ENCODE data around the gene PRR5.

DNA sequence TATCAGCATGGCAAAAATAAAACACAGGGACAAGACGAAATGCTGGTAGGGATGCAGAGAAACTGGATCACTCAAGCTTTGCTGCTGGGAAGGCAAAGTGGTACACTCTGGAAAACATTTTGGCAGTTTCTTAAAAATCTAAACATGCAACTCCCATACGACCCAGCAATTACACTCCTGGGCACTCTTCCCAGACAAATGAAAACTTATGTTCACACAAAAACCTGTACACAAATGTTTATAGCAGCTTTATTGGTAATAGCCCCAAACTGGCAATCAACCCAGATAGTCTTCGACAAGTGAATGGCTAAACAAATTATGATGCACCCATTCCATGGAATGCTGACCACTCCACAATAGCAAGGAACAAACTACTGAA, 35.8 kb upstream of the PRR5 start:
- TF ChIP-seq, protein P1, sequence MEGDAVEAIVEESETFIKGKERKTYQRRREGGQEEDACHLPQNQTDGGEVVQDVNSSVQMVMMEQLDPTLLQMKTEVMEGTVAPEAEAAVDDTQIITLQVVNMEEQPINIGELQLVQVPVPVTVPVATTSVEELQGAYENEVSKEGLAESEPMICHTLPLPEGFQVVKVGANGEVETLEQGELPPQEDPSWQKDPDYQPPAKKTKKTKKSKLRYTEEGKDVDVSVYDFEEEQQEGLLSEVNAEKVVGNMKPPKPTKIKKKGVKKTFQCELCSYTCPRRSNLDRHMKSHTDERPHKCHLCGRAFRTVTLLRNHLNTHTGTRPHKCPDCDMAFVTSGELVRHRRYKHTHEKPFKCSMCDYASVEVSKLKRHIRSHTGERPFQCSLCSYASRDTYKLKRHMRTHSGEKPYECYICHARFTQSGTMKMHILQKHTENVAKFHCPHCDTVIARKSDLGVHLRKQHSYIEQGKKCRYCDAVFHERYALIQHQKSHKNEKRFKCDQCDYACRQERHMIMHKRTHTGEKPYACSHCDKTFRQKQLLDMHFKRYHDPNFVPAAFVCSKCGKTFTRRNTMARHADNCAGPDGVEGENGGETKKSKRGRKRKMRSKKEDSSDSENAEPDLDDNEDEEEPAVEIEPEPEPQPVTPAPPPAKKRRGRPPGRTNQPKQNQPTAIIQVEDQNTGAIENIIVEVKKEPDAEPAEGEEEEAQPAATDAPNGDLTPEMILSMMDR (IDR thresholded peaks at IDR 0.05) = no peak
- no peak for TF ChIP-seq POLR2A (IDR thresholded peaks at IDR 0.05)
